ENCODE results near the gene PRKCD. TPM values are rescaled to one million over a fixed set of nuclear protein-coding genes. Genes with fewer than 3 reads are reported as not detected.

The PRKCD gene
- total and polyA plus RNA-seq, 2 of the 4 experiments (the other 2 are of a cell fraction) = 4.3 to 19.0 TPM

GRCh38 chr3:53160061-53160659 is 849 bp upstream of the PRKCD start:
- Histone ChIP-seq H3K14ac (replicated peaks; ENCODE audit: low read depth, low read length) (no peak overlapping the region), H3K9me1 (ENCODE audit: insufficient read depth, low read length) (peaks cover 9% of the 10 kb centered on the region), H3K4me3 (ENCODE audit: insufficient read depth, low read depth, low read length) (peak overlapping the region; percentile 99), H2AK9ac (replicated peaks; ENCODE audit: low read depth, low read length, poor library complexity) (peak overlapping the region; percentile 86), H2BK15ac (ENCODE audit: low read depth, low read length) (no peak overlapping the region), H3K9ac (ENCODE audit: low read depth, low read length) (peak overlapping the region; percentile 51; the same call in 1 of the 2 replicates), H4K91ac (ENCODE audit: insufficient read depth, low read depth, low read length) (no peak overlapping the region), H2AK5ac (ENCODE audit: low read depth, low read length) (peak overlapping the region; percentile 48), H2BK120ac (ENCODE audit: low read depth, low read length) (no peak overlapping the region), H3K79me1 (ENCODE audit: low read depth in 1 of 2, low read length in 2 of 2) (peaks cover 10 to 26% of the 10 kb centered on the region in 2 experiments; a peak in 3 of 4 replicates), H2BK20ac (ENCODE audit: low read depth, low read length) (no peak overlapping the region), H3K56ac (ENCODE audit: extremely low read depth, insufficient read depth, low read length) (no peak overlapping the region), H3K4me1 (ENCODE audit: control insufficient read depth, insufficient read depth, low read length) (peaks cover 21% of the 10 kb centered on the region; the same call in 1 of the 2 replicates), H3K23ac (ENCODE audit: low read depth, low read length) (peak overlapping the region; percentile 33; the same call in 1 of the 2 replicates), H3K18ac (ENCODE audit: low read depth, low read length) (no peak overlapping the region), H4K20me1 (ENCODE audit: insufficient read depth, low read length) (peaks cover 9% of the 10 kb centered on the region; the same call in 1 of the 2 replicates), H3K36me3 (ENCODE audit: control insufficient read depth, insufficient read depth, low read length) (no peaks in the 10 kb centered on the region), H3K27ac (ENCODE audit: insufficient read depth, low read length) (no peak overlapping the region; the same call in 1 of the 2 replicates), H3K9me3 (ENCODE audit: control insufficient read depth, insufficient read depth, low read length) (no peaks in the 10 kb centered on the region), H2AFZ (replicated peaks; ENCODE audit: low read length, poor library complexity) (peak overlapping the region; percentile 97), H4K5ac (ENCODE audit: low read depth, low read length) (no peak overlapping the region), H3K4me2 (ENCODE audit: low read depth, low read length) (peak overlapping the region; percentile 84), H4K8ac (ENCODE audit: low read depth in 2 of 2, low read length in 2 of 2) (no peak overlapping the region), H2BK5ac (ENCODE audit: low read depth, low read length, poor library complexity, severe bottlenecking) (no peak overlapping the region), H3K4ac (ENCODE audit: low read depth, low read length) (no peak overlapping the region), H3K27me3 (ENCODE audit: control insufficient read depth, insufficient read depth, low read length) (peaks cover 26% of the 10 kb centered on the region)
- DNase-seq = no peak
- in situ Hi-C loops (cut with MboI; ENCODE audit: low sequenced_read_pairs) = no loop called here
- dilution Hi-C loops (cut with HindIII; ENCODE audit: low sequenced_read_pairs, unreplicated experiment) = no loop called here
- TF ChIP-seq RAD21 (IDR thresholded peaks at IDR 0.05; ENCODE audit: low read length) (no peak), RFX5 (IDR thresholded peaks at IDR 0.05; ENCODE audit: low read depth, low read length) (no peak), RCOR1 (IDR thresholded peaks at IDR 0.05; ENCODE audit: insufficient replicate concordance, low read length) (no peak), SMC3 (IDR thresholded peaks at IDR 0.05; ENCODE audit: low read depth, low read length) (no peak), FOS (IDR thresholded peaks at IDR 0.05; ENCODE audit: low read depth, low read length) (no peak), POLR2A (IDR thresholded peaks at IDR 0.05; ENCODE audit: low read depth, low read length) (no peak), BHLHE40 (IDR thresholded peaks at IDR 0.05; ENCODE audit: low read depth, low read length) (no peak), CHD1 (IDR thresholded peaks at IDR 0.05; ENCODE audit: low read depth, low read length) (no peak), MAFK (IDR thresholded peaks at IDR 0.05; ENCODE audit: low read depth, low read length) (no peak), CTCF (conservative IDR thresholded peaks at IDR 0.05; ENCODE audit: low read depth, low read length) (no peak), USF2 (IDR thresholded peaks at IDR 0.05; ENCODE audit: low read depth, low read length) (no peak), NFE2L2 (IDR thresholded peaks at IDR 0.05; ENCODE audit: low read depth, low read length) (no peak), MAZ (IDR thresholded peaks at IDR 0.05; ENCODE audit: borderline replicate concordance, low read depth, low read length) (no peak), ELK1 (IDR thresholded peaks at IDR 0.05; ENCODE audit: borderline replicate concordance, low read depth, low read length) (no peak), MXI1 (IDR thresholded peaks at IDR 0.05; ENCODE audit: borderline replicate concordance, low read depth, low read length) (no peak)
- POLR2A ChIA-PET (ENCODE audit: unreplicated experiment) = no interaction called here
- WGBS, 2 experiments (ENCODE audit: extremely low coverage in 2 of 2, insufficient read length in 1 of 2) = 37% methylated on average over 3 of the region's 4 CpGs; no CpG with 5 or more reads in 1 of the 2 experiments
- BruUV-seq (replicated peaks) = no TSS peak
- ATAC-seq (ENCODE audit: low read depth) = no peak
- CTCF ChIA-PET = interaction anchor here (0.9 kb wide), 1 partner anchor 13 kb away, joined by 3 read pairs; no protein-coding TSS in a partner anchor
- intact Hi-C loops (cut with micrococcal nuclease) = loop anchor here (2.0 kb wide), 1 partner anchor 37 kb away; no protein-coding TSS in a partner anchor

All from IMR-90 (cell line).